ENCODE results near the gene REXO2.

- TF ChIP-seq, protein P1, sequence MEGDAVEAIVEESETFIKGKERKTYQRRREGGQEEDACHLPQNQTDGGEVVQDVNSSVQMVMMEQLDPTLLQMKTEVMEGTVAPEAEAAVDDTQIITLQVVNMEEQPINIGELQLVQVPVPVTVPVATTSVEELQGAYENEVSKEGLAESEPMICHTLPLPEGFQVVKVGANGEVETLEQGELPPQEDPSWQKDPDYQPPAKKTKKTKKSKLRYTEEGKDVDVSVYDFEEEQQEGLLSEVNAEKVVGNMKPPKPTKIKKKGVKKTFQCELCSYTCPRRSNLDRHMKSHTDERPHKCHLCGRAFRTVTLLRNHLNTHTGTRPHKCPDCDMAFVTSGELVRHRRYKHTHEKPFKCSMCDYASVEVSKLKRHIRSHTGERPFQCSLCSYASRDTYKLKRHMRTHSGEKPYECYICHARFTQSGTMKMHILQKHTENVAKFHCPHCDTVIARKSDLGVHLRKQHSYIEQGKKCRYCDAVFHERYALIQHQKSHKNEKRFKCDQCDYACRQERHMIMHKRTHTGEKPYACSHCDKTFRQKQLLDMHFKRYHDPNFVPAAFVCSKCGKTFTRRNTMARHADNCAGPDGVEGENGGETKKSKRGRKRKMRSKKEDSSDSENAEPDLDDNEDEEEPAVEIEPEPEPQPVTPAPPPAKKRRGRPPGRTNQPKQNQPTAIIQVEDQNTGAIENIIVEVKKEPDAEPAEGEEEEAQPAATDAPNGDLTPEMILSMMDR (IDR thresholded peaks at IDR 0.05 in 4 of 5, conservative IDR thresholded peaks at IDR 0.05 in 1 of 5), result no peak
- TF ChIP-seq POLR2A (IDR thresholded peaks at IDR 0.05), result no peak
Observed at GRCh38 chr11:114449845-114450244, 10.6 kb downstream of the REXO2 start.

Measured in gastrocnemius medialis (tissue), 4 donors.